K562 (cell line): ENCODE results near the gene KIF3B. TPM values are rescaled to one million over a fixed set of nuclear protein-coding genes. Genes with fewer than 3 reads are reported as not detected.
A peak's percentile ranks its signal among the peaks of the same experiment; 100 is the strongest.

Source experiments
- ATAC-seq: fragments of 200-7000 bp; cut with Tn5 transposase; 3 replicates; pipeline ENCODE4 v1.9.1; 2020; ENCODE audit warnings: moderate library complexity
- BruUV-seq: library from RNA; stranded (reverse); fragments of 400-500 nt; replicated peaks from 2 replicates; lab custom pipeline; 2021; lab: Mats Ljungman, UMichigan
- CTCF ChIA-PET: fragments of 300-600 bp; formaldehyde crosslinking; extraction: SDS; loops from one replicate; lab custom pipeline; 2021; ENCODE audit warnings: low intra/inter-chr PET ratio; lab: Yijun Ruan, JAX
- POLR2A ChIA-PET: fragments of 300-600, 350-650 bp; sonication (Branson Sonifier 250); formaldehyde crosslinking; extraction: SDS; loops from one replicate; lab custom pipeline; 2021; ENCODE audit warnings: antibody characterized with exemption, inconsistent platforms; lab: Yijun Ruan, JAX
- DNase-seq, 4 experiments: peaks; one replicate each; pipeline versions ENCODE4 v3.0.0 to v3.0.0-alpha.2; 2011 to 2018; ENCODE audit warnings: low spot score in 3 of 4, mixed read lengths in 3 of 4; ENCODE audit errors: extremely low read depth in 1 of 4
- FAIRE-seq: peaks from 2 replicates; lab custom pipeline; 2011; peaks lifted over from hg19 to GRCh38; lab: Jason Lieb, UNC
- H2AFZ ChIP-seq: 2 replicates; pipeline ENCODE4 v1.6.0; 2011; ENCODE audit warnings: low read depth, low read length, control low read depth, inconsistent platforms
- H3K27ac ChIP-seq: fragments of 200-600 bp; 3 replicates; pipeline ENCODE4 v1.8.0; 2011; ENCODE audit warnings: low read depth, mild to moderate bottlenecking, control low read depth, inconsistent platforms, low read length, moderate library complexity, mixed read lengths; ENCODE audit errors: extremely low read depth
- H3K27me3 ChIP-seq, 2 experiments: fragments of 300-600 bp in 1 of 2; 2 replicates in 1 of 2; 3 replicates in 1 of 2; pipeline versions ENCODE4 v1.6.0 to v1.8.0; 2011; ENCODE audit warnings: inconsistent platforms in 2 of 2, low read length in 2 of 2, mild to moderate bottlenecking in 1 of 2, mixed read lengths in 1 of 2, moderate library complexity in 1 of 2; ENCODE audit not compliant: control insufficient read depth in 2 of 2, insufficient read depth in 2 of 2
- H3K36me3 ChIP-seq: fragments of 300-600 bp; 3 replicates; pipeline ENCODE4 v1.8.0; 2011; ENCODE audit warnings: mild to moderate bottlenecking, low read length, inconsistent platforms; ENCODE audit not compliant: control insufficient read depth, insufficient read depth
- H3K4me1 ChIP-seq, 2 experiments: fragments of 200-600 bp in 1 of 2; replicated peaks in 1 of 2; 2 replicates in 1 of 2; 3 replicates in 1 of 2; pipeline versions ENCODE4 v1.5.1 to v1.8.0; 2011; ENCODE audit warnings: inconsistent platforms in 2 of 2, low read length in 2 of 2, mild to moderate bottlenecking in 1 of 2, mixed read lengths in 1 of 2, moderate library complexity in 1 of 2; ENCODE audit not compliant: control insufficient read depth in 2 of 2, insufficient read depth in 2 of 2
- H3K4me2 ChIP-seq: 2 replicates; pipeline ENCODE4 v1.6.1; 2011; ENCODE audit warnings: low read length, control low read depth, inconsistent platforms, mixed read lengths; ENCODE audit not compliant: insufficient read depth
- H3K4me3 ChIP-seq: fragments of 200-600 bp; sonication (generic), shearing (Covaris generic); 2 replicates; pipeline ENCODE4 v1.5.1; 2016; ENCODE audit warnings: control low read depth, inconsistent platforms
- H3K79me2 ChIP-seq: fragments of 200-600 bp; 3 replicates; pipeline ENCODE4 v1.8.0; 2011; ENCODE audit warnings: low read length, inconsistent platforms; ENCODE audit not compliant: control insufficient read depth, insufficient read depth
- H3K9ac ChIP-seq, 2 experiments: 2 replicates each; pipeline versions ENCODE4 v1.6.0 to v1.6.1; 2011; ENCODE audit warnings: low read depth in 2 of 2, low read length in 2 of 2, control low read depth in 1 of 2, inconsistent platforms in 1 of 2, mild to moderate bottlenecking in 1 of 2, mixed read lengths in 1 of 2; ENCODE audit not compliant: insufficient read depth in 1 of 2
- H3K9me1 ChIP-seq: one replicate; pipeline ENCODE4 v1.6.0; 2011; ENCODE audit warnings: inconsistent platforms, mild to moderate bottlenecking, low read length, moderate library complexity; ENCODE audit not compliant: control insufficient read depth, insufficient read depth
- H3K9me3 ChIP-seq: replicated peaks from 2 replicates; pipeline ENCODE4 v1.5.1; 2011; ENCODE audit warnings: low read depth, low read length, inconsistent platforms; ENCODE audit not compliant: control insufficient read depth, insufficient read depth
- H4K20me1 ChIP-seq: replicated peaks from 2 replicates; pipeline ENCODE4 v1.6.1; 2011; ENCODE audit warnings: low read length, inconsistent platforms, mixed read lengths; ENCODE audit not compliant: control insufficient read depth, insufficient read depth
- GMEB1 ChIP-seq: fragments of 250-450 bp; sonication (Bioruptor Pico); IDR thresholded peaks from 2 replicates; pipeline ENCODE4 v1.4.0; 2020; ENCODE audit warnings: mild to moderate bottlenecking
- HMBOX1 ChIP-seq: sonication (generic); IDR thresholded peaks from 2 replicates; pipeline ENCODE4 v1.6.1; 2016
- MAFG ChIP-seq: fragments of 450-650 bp; conservative IDR thresholded peaks from 2 replicates; pipeline ENCODE4 v1.6.1; 2016; ENCODE audit warnings: missing genetic modification characterization, missing compliant biosample characterization
- PTTG1 ChIP-seq: fragments of 450-650 bp; IDR thresholded peaks from 2 replicates; pipeline ENCODE4 v1.6.1; 2016; ENCODE audit warnings: low read depth, mild to moderate bottlenecking, missing genetic modification characterization, missing compliant biosample characterization
- WGBS: fragments of 100-300 bp; shearing (Covaris generic); methylation state at CpG from one replicate; pipeline ENCODE4 v1.1.6; 2016; ENCODE audit warnings: low coverage, mixed read lengths; ENCODE audit not compliant: insufficient coverage; ENCODE audit errors: missing lambda C conversion rate; 5-methylcytosine and 5-hydroxymethylcytosine counted together
- in situ Hi-C: fragments of 300-500 bp; cut with MboI; formaldehyde crosslinking; loops from 4 replicates; pipeline ENCODE4 v1.15.0; 2018; ENCODE audit warnings: inconsistent platforms, mixed read lengths
- intact Hi-C: fragments of 100-400 bp; cut with micrococcal nuclease; formaldehyde crosslinking; loops from 2 replicates; pipeline ENCODE4 v1.14.2; 2022
- polyA plus RNA-seq, 8 experiments: library from polyadenylated mRNA; depleted of rRNA in 4 of 8; stranded (reverse) in 5 of 8; unstranded in 3 of 8; fragments of >200 nt; fragmentation: Nextera tagmentation in 2 of 8; fragmentation: Illumina TruSeq in 1 of 8; extraction: Ambion mirVana in 2 of 8; extraction: Trizol in 1 of 8; gene quantifications; 2 replicates each; pipeline versions ENCODE4 v1.2.1 to v1.2.3, GENCODE V29; 2011 to 2014; ENCODE audit warnings: inconsistent platforms in 1 of 8, missing spikeins in 1 of 8
- total RNA-seq, 7 experiments: library from RNA; depleted of rRNA in 6 of 7; stranded (reverse); fragments of >200 nt in 6 of 7; fragmentation: Illumina TruSeq in 2 of 7; extraction: Trizol in 2 of 7; gene quantifications; 2 replicates each; pipeline versions ENCODE4 v1.2.1 to v1.2.3, GENCODE V29; 2011 to 2021; ENCODE audit warnings: low replicate concordance in 1 of 7

Gene KIF3B
- total and polyA plus RNA-seq, 9 of the 15 experiments (the other 6 are each of a cell fraction or from before 2014, with no cell fraction given) = 2.9 to 12.3 (median 8.6) TPM

- intact Hi-C loops = no loop called here
- no peaks in the 10 kb centered on the region for H3K36me3 ChIP-seq
- no peaks in the 10 kb centered on the region for H3K27me3 ChIP-seq
- no peak overlapping the region for H2AFZ ChIP-seq
- DNase-seq (no peak), ATAC-seq (no peak), FAIRE-seq (no peak)
- H3K9me3 ChIP-seq = no peaks in the 10 kb centered on the region
- no peak overlapping the region for H3K4me3 ChIP-seq
- no peak overlapping the region for H3K27ac ChIP-seq
- no peaks in the 10 kb centered on the region for H3K79me2 ChIP-seq
- ChIA-PET CTCF (no interaction called here), POLR2A (interaction anchor here (0.5 to 2.0 kb wide), 3 partner anchors 9 to 22 kb away, joined by 3 to 10 read pairs (median 5); partner anchors contain the start of gene ASXL1)
- H3K4me1 ChIP-seq = 0 out of 5 replicates have a peak, but pooled peaks cover 0 to 2% of the 10 kb centered on the region in 2 experiments
- no peaks in the 10 kb centered on the region for H4K20me1 ChIP-seq
- H3K9ac ChIP-seq = no peak overlapping the region
- no peak overlapping the region for H3K4me2 ChIP-seq
- in situ Hi-C loops = no loop called here
- TF ChIP-seq PTTG1 (tag) (no peak), GMEB1 (CRISPR knock-in tag) (no peak), HMBOX1 (peak; percentile 47; the same call in 1 of the 2 replicates), MAFG (tag) (no peak)
- 32% methylated on average over 3 of the region's 3 CpGs for WGBS
- H3K9me1 ChIP-seq = no peaks in the 10 kb centered on the region
- no TSS peak for BruUV-seq
These were observed 70.8 kb downstream of the KIF3B start for GRCh38 chr20:32348207-32348606.
